H9 (cell line): ENCODE data around the gene DTNBP1. TPM values are rescaled to one million over a fixed set of nuclear protein-coding genes. Genes with fewer than 3 reads are reported as not detected.

Experiments used
- DNase-seq: peaks from one replicate; pipeline ENCODE4 v3.0.0-alpha.2; 2017
- H2AFZ ChIP-seq: one replicate; pipeline ENCODE4 v1.6.1; 2013; ENCODE audit warnings: mild to moderate bottlenecking, low read length, control low read depth, moderate library complexity
- H2AK5ac ChIP-seq: 2 replicates; pipeline ENCODE4 v1.6.1; 2013; ENCODE audit warnings: low read length, control low read depth, mixed read lengths; ENCODE audit not compliant: insufficient read length
- H2BK120ac ChIP-seq: one replicate; pipeline ENCODE4 v1.6.1; 2013; ENCODE audit warnings: low read depth, mild to moderate bottlenecking, low read length, control low read depth, inconsistent platforms; ENCODE audit not compliant: poor library complexity, severe bottlenecking
- H2BK12ac ChIP-seq: 2 replicates; pipeline ENCODE4 v1.6.1; 2013; ENCODE audit warnings: low read length, control low read depth, mixed read lengths, low read depth; ENCODE audit not compliant: insufficient read length
- H2BK15ac ChIP-seq: 2 replicates; pipeline ENCODE4 v1.6.1; 2013; ENCODE audit warnings: low read depth, low read length, control low read depth
- H2BK20ac ChIP-seq: one replicate; pipeline ENCODE4 v1.6.1; 2013; ENCODE audit warnings: low read depth, mild to moderate bottlenecking, low read length, control low read depth, inconsistent platforms; ENCODE audit not compliant: poor library complexity, severe bottlenecking
- H2BK5ac ChIP-seq: 2 replicates; pipeline ENCODE4 v1.6.1; 2013; ENCODE audit warnings: low read length, control low read depth, mixed read lengths; ENCODE audit not compliant: insufficient read length
- H3K14ac ChIP-seq: 2 replicates; pipeline ENCODE4 v1.6.1; 2013; ENCODE audit warnings: low read length, control low read depth; ENCODE audit not compliant: insufficient read depth
- H3K18ac ChIP-seq: 2 replicates; pipeline ENCODE4 v1.6.1; 2013; ENCODE audit warnings: low read depth, mild to moderate bottlenecking, mixed read lengths, low read length, control low read depth; ENCODE audit not compliant: insufficient read length
- H3K23ac ChIP-seq: 2 replicates; pipeline ENCODE4 v1.6.1; 2013; ENCODE audit warnings: low read length, control low read depth, mixed read lengths, low read depth; ENCODE audit not compliant: insufficient read length
- H3K23me2 ChIP-seq: 2 replicates; pipeline ENCODE4 v1.6.1; 2013; ENCODE audit warnings: low read depth, mild to moderate bottlenecking, mixed read lengths, low read length, control low read depth; ENCODE audit not compliant: insufficient read length, poor library complexity, severe bottlenecking
- H3K27ac ChIP-seq: 2 replicates; pipeline ENCODE4 v1.5.1; 2013; ENCODE audit warnings: low read length, control low read depth, mixed read lengths, low read depth; ENCODE audit not compliant: insufficient read length
- H3K27me3 ChIP-seq: 2 replicates; pipeline ENCODE4 v1.6.1; 2013; ENCODE audit warnings: low read length, control low read depth, inconsistent platforms; ENCODE audit not compliant: insufficient read depth
- H3K4ac ChIP-seq: 2 replicates; pipeline ENCODE4 v1.6.1; 2013; ENCODE audit warnings: low read depth, mild to moderate bottlenecking, control low read depth, inconsistent platforms, low read length, moderate library complexity
- H3K4me1 ChIP-seq: 2 replicates; pipeline ENCODE4 v1.6.1; 2013; ENCODE audit warnings: low read length, control low read depth, inconsistent platforms; ENCODE audit not compliant: insufficient read depth
- H3K4me2 ChIP-seq: 2 replicates; pipeline ENCODE4 v1.6.1; 2013; ENCODE audit warnings: low read length, control low read depth, mixed read lengths; ENCODE audit not compliant: insufficient read length, insufficient read depth
- H3K56ac ChIP-seq: 2 replicates; pipeline ENCODE4 v1.6.1; 2013; ENCODE audit warnings: low read depth, mild to moderate bottlenecking, mixed read lengths, low read length, control low read depth; ENCODE audit not compliant: insufficient read length
- H3K79me1 ChIP-seq: 2 replicates; pipeline ENCODE4 v1.6.1; 2013; ENCODE audit warnings: low read depth, mild to moderate bottlenecking, moderate library complexity, low read length, control low read depth, inconsistent platforms; ENCODE audit not compliant: insufficient read depth, poor library complexity, severe bottlenecking
- H3K79me2 ChIP-seq: 2 replicates; pipeline ENCODE4 v1.6.1; 2013; ENCODE audit warnings: low read length, control low read depth, inconsistent platforms; ENCODE audit not compliant: insufficient read depth
- H3K9ac ChIP-seq: 2 replicates; pipeline ENCODE4 v1.6.1; 2013; ENCODE audit warnings: low read length, control low read depth, mixed read lengths; ENCODE audit not compliant: insufficient read length; ENCODE audit errors: extremely low read depth
- H3K9me3 ChIP-seq: one replicate; pipeline ENCODE4 v1.6.1; 2013; ENCODE audit warnings: low read depth, low read length, inconsistent platforms; ENCODE audit not compliant: control insufficient read depth
- H3T11ph ChIP-seq: one replicate; pipeline ENCODE4 v1.6.1; 2013; ENCODE audit warnings: mild to moderate bottlenecking, low read length, control low read depth, inconsistent platforms
- H4K20me1 ChIP-seq: one replicate; pipeline ENCODE4 v1.6.1; 2013; ENCODE audit not compliant: control insufficient read depth, insufficient read length, insufficient read depth
- H4K5ac ChIP-seq: 2 replicates; pipeline ENCODE4 v1.6.1; 2013; ENCODE audit warnings: low read depth, mild to moderate bottlenecking, mixed read lengths, low read length, control low read depth; ENCODE audit not compliant: insufficient read length
- H4K8ac ChIP-seq: replicated peaks from 2 replicates; pipeline ENCODE4 v1.6.1; 2013; ENCODE audit warnings: low read length, control low read depth, mixed read lengths, low read depth; ENCODE audit not compliant: insufficient read length
- H4K91ac ChIP-seq: 2 replicates; pipeline ENCODE4 v1.6.1; 2013; ENCODE audit warnings: low read depth, mild to moderate bottlenecking, moderate library complexity, mixed read lengths, low read length, control low read depth; ENCODE audit not compliant: insufficient read length
- H3K27ac Mint-ChIP-seq, 3 experiments: 2 replicates in 2 of 3; 3 replicates in 1 of 3; pipeline ENCODE4 v1.8.0; 2020 to 2021; ENCODE audit warnings: mixed read lengths in 3 of 3, mild to moderate bottlenecking in 1 of 3, moderate library complexity in 1 of 3
- H3K27me3 Mint-ChIP-seq: 2 replicates; pipeline ENCODE4 v1.8.0; 2021; ENCODE audit warnings: low read depth, mild to moderate bottlenecking, moderate library complexity, mixed read lengths
- H3K36me3 Mint-ChIP-seq, 3 experiments: 2 replicates in 2 of 3; 3 replicates in 1 of 3; pipeline ENCODE4 v1.8.0; 2020 to 2021; ENCODE audit warnings: low read depth in 3 of 3, mixed read lengths in 3 of 3; ENCODE audit not compliant: insufficient read depth in 1 of 3
- H3K4me1 Mint-ChIP-seq, 2 experiments: 2 replicates each; pipeline ENCODE4 v1.8.0; 2020; ENCODE audit warnings: mixed read lengths in 2 of 2
- H3K4me3 Mint-ChIP-seq, 2 experiments: 2 replicates in 1 of 2; 3 replicates in 1 of 2; pipeline ENCODE4 v1.8.0; 2020 to 2021; ENCODE audit warnings: mild to moderate bottlenecking in 2 of 2, mixed read lengths in 2 of 2, moderate library complexity in 1 of 2
- H3K9me3 Mint-ChIP-seq, 2 experiments: 2 replicates in 1 of 2; 3 replicates in 1 of 2; pipeline ENCODE4 v1.8.0; 2020; ENCODE audit warnings: mild to moderate bottlenecking in 2 of 2, mixed read lengths in 2 of 2, moderate library complexity in 1 of 2
- WGBS: extraction: QIAGEN DNeasy Blood & Tissue Kit; methylation state at CpG from one replicate; pipeline ENCODE4 v1.1.7; 2013; ENCODE audit warnings: missing lambda C conversion rate, low lambda C conversion rate, mixed read lengths; ENCODE audit not compliant: insufficient read length; ENCODE audit errors: extremely low coverage; 5-methylcytosine and 5-hydroxymethylcytosine counted together
- total RNA-seq: library from RNA; stranded (reverse); gene quantifications from 2 replicates; pipeline ENCODE4 v1.2.1, GENCODE V29; 2021
- TF ChIP-seq, protein P1 (sequence below): fragments of 200-600 bp; sonication (generic); conservative IDR thresholded peaks from 3 replicates; pipeline ENCODE4 v1.8.0; 2021; ENCODE audit warnings: antibody characterized with exemption, mild to moderate bottlenecking

Gene DTNBP1
- total RNA-seq, 1 experiment from 2014 or later: 12.9 TPM

DNA sequence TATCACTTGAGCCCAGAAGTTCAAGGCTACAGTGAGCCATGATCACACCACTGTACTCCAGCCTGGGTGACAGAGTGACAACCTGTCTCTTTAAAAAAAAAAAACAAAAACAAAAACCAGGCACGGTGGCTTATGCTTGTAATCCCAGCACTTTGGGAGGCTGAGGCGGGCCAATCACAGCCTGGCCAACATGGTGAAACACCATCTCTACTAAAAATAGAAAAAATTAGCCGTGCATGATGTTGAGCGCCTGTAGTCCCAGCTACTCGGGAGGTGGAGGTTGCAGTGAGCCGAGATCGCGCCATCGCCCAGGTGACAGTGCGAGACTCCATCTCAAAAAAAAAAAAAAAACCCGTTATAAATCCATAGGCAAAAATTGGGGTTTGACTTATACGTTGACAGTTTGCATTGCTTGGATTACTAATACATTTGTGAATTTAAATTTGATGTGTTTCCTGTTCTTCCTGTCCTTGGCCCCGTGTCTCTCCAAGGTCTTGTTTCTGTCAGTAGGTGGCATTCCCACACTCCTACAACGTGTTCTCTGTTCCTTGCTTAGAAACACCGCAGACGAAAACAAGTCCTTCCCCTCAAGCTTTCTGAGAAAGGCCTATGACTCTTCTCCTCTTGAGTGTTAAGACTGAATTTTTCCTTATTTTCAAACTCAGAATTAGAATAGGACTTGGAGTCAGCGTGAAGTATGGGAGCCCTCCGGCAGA lies 147.0 kb downstream of the DTNBP1 start:
- H3K27ac Mint-ChIP-seq: peak overlapping the region in 2 of 3 experiments; percentile 63 to 79; a peak in 3 of 7 replicates

More for the DNA sequence above, 147.0 kb downstream of the DTNBP1 start:
- H3K9me3 Mint-ChIP-seq: no peaks in the 10 kb centered on the region
- H3K27me3 ChIP-seq: no peaks in the 10 kb centered on the region
- peaks cover 78 to 98% (median 94%) of the 10 kb centered on the region in 3 experiments for H3K36me3 Mint-ChIP-seq
- no peak overlapping the region for H2BK120ac ChIP-seq
- H4K91ac ChIP-seq: no peak overlapping the region
- WGBS: no CpG with 5 or more reads among the region's 18 CpGs
- H3K9me3 ChIP-seq: no peaks in the 10 kb centered on the region
- H3K4ac ChIP-seq: no peak overlapping the region
- no peaks in the 10 kb centered on the region; a peak in 1 of 4 replicates for H3K4me1 Mint-ChIP-seq
- TF ChIP-seq, protein P1, sequence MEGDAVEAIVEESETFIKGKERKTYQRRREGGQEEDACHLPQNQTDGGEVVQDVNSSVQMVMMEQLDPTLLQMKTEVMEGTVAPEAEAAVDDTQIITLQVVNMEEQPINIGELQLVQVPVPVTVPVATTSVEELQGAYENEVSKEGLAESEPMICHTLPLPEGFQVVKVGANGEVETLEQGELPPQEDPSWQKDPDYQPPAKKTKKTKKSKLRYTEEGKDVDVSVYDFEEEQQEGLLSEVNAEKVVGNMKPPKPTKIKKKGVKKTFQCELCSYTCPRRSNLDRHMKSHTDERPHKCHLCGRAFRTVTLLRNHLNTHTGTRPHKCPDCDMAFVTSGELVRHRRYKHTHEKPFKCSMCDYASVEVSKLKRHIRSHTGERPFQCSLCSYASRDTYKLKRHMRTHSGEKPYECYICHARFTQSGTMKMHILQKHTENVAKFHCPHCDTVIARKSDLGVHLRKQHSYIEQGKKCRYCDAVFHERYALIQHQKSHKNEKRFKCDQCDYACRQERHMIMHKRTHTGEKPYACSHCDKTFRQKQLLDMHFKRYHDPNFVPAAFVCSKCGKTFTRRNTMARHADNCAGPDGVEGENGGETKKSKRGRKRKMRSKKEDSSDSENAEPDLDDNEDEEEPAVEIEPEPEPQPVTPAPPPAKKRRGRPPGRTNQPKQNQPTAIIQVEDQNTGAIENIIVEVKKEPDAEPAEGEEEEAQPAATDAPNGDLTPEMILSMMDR: no peak
- no peak overlapping the region for H2BK5ac ChIP-seq
- H2BK20ac ChIP-seq: no peak overlapping the region
- no peaks in the 10 kb centered on the region for H3K23me2 ChIP-seq
- no peaks in the 10 kb centered on the region; the same call in 1 of the 2 replicates for H3K27me3 Mint-ChIP-seq
- no peak overlapping the region for H3K4me2 ChIP-seq
- H2AFZ ChIP-seq: no peak overlapping the region
- H2BK12ac ChIP-seq: no peak overlapping the region
- H2AK5ac ChIP-seq: no peak overlapping the region
- H3T11ph ChIP-seq: no peak overlapping the region
- H3K9ac ChIP-seq: no peak overlapping the region
- H3K18ac ChIP-seq: no peak overlapping the region
- H4K8ac ChIP-seq: no peak overlapping the region
- H3K79me1 ChIP-seq: no peaks in the 10 kb centered on the region
- H2BK15ac ChIP-seq: no peak overlapping the region
- no peak overlapping the region for H3K56ac ChIP-seq
- no peaks in the 10 kb centered on the region for H3K4me1 ChIP-seq
- DNase-seq: no peak
- no peak overlapping the region for H3K27ac ChIP-seq
- no peak overlapping the region for H4K5ac ChIP-seq
- no peak overlapping the region for H3K4me3 Mint-ChIP-seq
- no peak overlapping the region for H3K14ac ChIP-seq
- H4K20me1 ChIP-seq: no peaks in the 10 kb centered on the region
- H3K79me2 ChIP-seq: no peaks in the 10 kb centered on the region
- no peak overlapping the region for H3K23ac ChIP-seq
